GM23338 (cell line): Measurements from ENCODE around the gene MCC. TPM values are rescaled to one million over a fixed set of nuclear protein-coding genes. Genes with fewer than 3 reads are reported as not detected.

Source experiments
- ATAC-seq: fragments of 200-7000 bp; cut with Tn5 transposase; 3 replicates; pipeline ENCODE4 v1.9.1; 2020
- DNase-seq: peaks from one replicate; pipeline ENCODE4 v3.0.0-alpha.2; 2015; ENCODE audit warnings: low spot score
- H2AFZ ChIP-seq: fragments of 200-600 bp; sonication (generic); 2 replicates; pipeline ENCODE4 v1.8.0; 2016; ENCODE audit warnings: antibody characterized with exemption, mild to moderate bottlenecking, moderate library complexity
- H3F3A ChIP-seq: fragments of 200-600 bp; sonication (generic); replicated peaks from 2 replicates; pipeline ENCODE4 v1.8.0; 2017; ENCODE audit warnings: antibody characterized with exemption, mixed run types, low read depth
- H3K27ac ChIP-seq: fragments of 200-600 bp; sonication (generic); 2 replicates; pipeline ENCODE4 v1.6.1; 2016; ENCODE audit warnings: low read depth
- H3K27me3 ChIP-seq: fragments of 200-600 bp; sonication (generic); 2 replicates; pipeline ENCODE4 v1.8.0; 2016; ENCODE audit warnings: mild to moderate bottlenecking, mixed run types, moderate library complexity; ENCODE audit not compliant: insufficient read depth
- H3K36me3 ChIP-seq: fragments of 200-600 bp; sonication (generic); 2 replicates; pipeline ENCODE4 v1.8.0; 2016; ENCODE audit warnings: mild to moderate bottlenecking; ENCODE audit not compliant: insufficient read depth
- H3K4me1 ChIP-seq: fragments of 200-600 bp; sonication (generic); 2 replicates; pipeline ENCODE4 v1.8.0; 2016; ENCODE audit warnings: mild to moderate bottlenecking, moderate library complexity; ENCODE audit not compliant: insufficient read depth
- H3K4me2 ChIP-seq: fragments of 200-600 bp; sonication (generic); 2 replicates; pipeline ENCODE4 v1.7.1; 2017; ENCODE audit warnings: mixed run types
- H3K4me3 ChIP-seq: fragments of 200-600 bp; sonication (generic); 2 replicates; pipeline ENCODE4 v1.6.1; 2016; ENCODE audit warnings: mixed run types
- H3K79me2 ChIP-seq: fragments of 200-600 bp; sonication (generic); replicated peaks from 2 replicates; pipeline ENCODE4 v1.8.0; 2017; ENCODE audit warnings: mild to moderate bottlenecking; ENCODE audit not compliant: insufficient read depth
- H3K9me2 ChIP-seq: fragments of 200-600 bp; sonication (generic); 2 replicates; pipeline ENCODE4 v1.8.0; 2017; ENCODE audit not compliant: insufficient read depth
- H4K20me1 ChIP-seq: fragments of 200-600 bp; sonication (generic); replicated peaks from 2 replicates; pipeline ENCODE4 v1.8.0; 2017; ENCODE audit warnings: mild to moderate bottlenecking; ENCODE audit not compliant: insufficient read depth
- H3K27ac Mint-ChIP-seq: 2 replicates; pipeline ENCODE4 v1.8.0; 2020; ENCODE audit warnings: inconsistent platforms, mild to moderate bottlenecking, moderate library complexity, mixed read lengths
- H3K27me3 Mint-ChIP-seq: 3 replicates; pipeline ENCODE4 v1.8.0; 2022; ENCODE audit warnings: low read depth, mild to moderate bottlenecking, moderate library complexity, mixed read lengths, inconsistent platforms; ENCODE audit not compliant: insufficient read depth, poor library complexity
- H3K36me3 Mint-ChIP-seq: 3 replicates; pipeline ENCODE4 v1.8.0; 2021; ENCODE audit warnings: low read depth, mild to moderate bottlenecking, inconsistent platforms, moderate library complexity, mixed read lengths
- H3K4me1 Mint-ChIP-seq: 3 replicates; pipeline ENCODE4 v1.8.0; 2020; ENCODE audit warnings: mild to moderate bottlenecking, inconsistent platforms, mixed read lengths
- H3K4me3 Mint-ChIP-seq: 3 replicates; pipeline ENCODE4 v1.8.0; 2021; ENCODE audit warnings: moderate library complexity, mild to moderate bottlenecking, inconsistent platforms, mixed read lengths
- H3K9me3 Mint-ChIP-seq: 3 replicates; pipeline ENCODE4 v1.8.0; 2020; ENCODE audit warnings: moderate library complexity, mild to moderate bottlenecking, inconsistent platforms, mixed read lengths
- CTCF ChIP-seq, 2 experiments: fragments of 200-600 bp in 1 of 2; sonication (generic) in 1 of 2; conservative IDR thresholded peaks; 2 replicates each; pipeline versions ENCODE4 v1.5.1 to v1.6.1; 2016 to 2017; ENCODE audit warnings: antibody characterized with exemption in 2 of 2, low read depth in 2 of 2, mild to moderate bottlenecking in 2 of 2, moderate library complexity in 1 of 2
- EZH2phosphoT487 ChIP-seq: fragments of 200-600 bp; sonication (generic); IDR thresholded peaks from one replicate; pipeline ENCODE4 v1.8.1; 2018; ENCODE audit warnings: antibody characterized with exemption; ENCODE audit not compliant: unreplicated experiment
- JUNB ChIP-seq: IDR thresholded peaks from one replicate; pipeline ENCODE4 v1.6.1; 2016; ENCODE audit warnings: antibody characterized with exemption; ENCODE audit not compliant: unreplicated experiment
- POLR2AphosphoS5 ChIP-seq: IDR thresholded peaks from 2 replicates; pipeline ENCODE4 v1.6.1; 2016; ENCODE audit warnings: antibody characterized with exemption, low read depth
- REST ChIP-seq: IDR thresholded peaks from one replicate; pipeline ENCODE4 v1.6.1; 2018; ENCODE audit warnings: antibody characterized with exemption; ENCODE audit not compliant: unreplicated experiment
- ZNF331 ChIP-seq: fragments of 250-450 bp; sonication (Bioruptor Pico); IDR thresholded peaks from 2 replicates; pipeline ENCODE4 v1.5.0; 2020; ENCODE audit warnings: low read depth, mild to moderate bottlenecking, moderate library complexity
- polyA plus RNA-seq: library from polyadenylated mRNA; unstranded; fragments of >200 nt; fragmentation: Nextera tagmentation; extraction: Ambion mirVana; gene quantifications from 2 replicates; pipeline ENCODE4 v1.2.1, GENCODE V29; 2016
- total RNA-seq: library from RNA; depleted of rRNA; stranded (reverse); fragments of >200 nt; shearing (Covaris generic); gene quantifications from 2 replicates; pipeline ENCODE4 v1.2.3, GENCODE V29; 2014

Gene MCC
- total and polyA plus RNA-seq, 2 experiments from 2014 or later = 3.8 to 10.1 TPM

- no peaks in the 10 kb centered on the region for H3K9me3 Mint-ChIP-seq
- Histone ChIP-seq H3K4me2 (no peak overlapping the region), H3K4me3 (no peak overlapping the region), H3K9me2 (no peaks in the 10 kb centered on the region), H3K27ac (no peak overlapping the region), H3K27me3 (no peaks in the 10 kb centered on the region), H4K20me1 (no peaks in the 10 kb centered on the region), H3K79me2 (peaks cover 8% of the 10 kb centered on the region), H3F3A (no peaks in the 10 kb centered on the region), H3K4me1 (peaks cover 16% of the 10 kb centered on the region), H2AFZ (no peak overlapping the region), H3K36me3 (no peaks in the 10 kb centered on the region)
- H3K4me3 Mint-ChIP-seq = no peak overlapping the region
- peaks cover 25% of the 10 kb centered on the region; the same call in 2 of the 3 replicates for H3K36me3 Mint-ChIP-seq
- H3K27me3 Mint-ChIP-seq = no peaks in the 10 kb centered on the region
- DNase-seq (no peak), ATAC-seq (no peak)
- no peak overlapping the region for H3K27ac Mint-ChIP-seq
- no peak for TF ChIP-seq ZNF331
- no peak for TF ChIP-seq EZH2phosphoT487
- no peak for TF ChIP-seq REST
- TF ChIP-seq POLR2AphosphoS5 = no peak
- no peak for TF ChIP-seq JUNB
- H3K4me1 Mint-ChIP-seq = peaks cover 11% of the 10 kb centered on the region; the same call in 2 of the 3 replicates
These were observed 36.7 kb upstream of the MCC start for GRCh38 chr5:113524927-113525326.

GRCh38 chr5:113523168-113523567 is 34.9 kb upstream of the MCC start:
- H3K27ac ChIP-seq = no peak overlapping the region
- TF ChIP-seq ZNF331 = no peak
- Mint-ChIP-seq H3K27ac (no peak overlapping the region), H3K27me3 (no peaks in the 10 kb centered on the region), H3K4me3 (no peak overlapping the region), H3K4me1 (peaks cover 11% of the 10 kb centered on the region; the same call in 2 of the 3 replicates), H3K9me3 (no peaks in the 10 kb centered on the region), H3K36me3 (peaks cover 19% of the 10 kb centered on the region; the same call in 2 of the 3 replicates)
- no peaks in the 10 kb centered on the region for H3F3A ChIP-seq
- H4K20me1 ChIP-seq = no peaks in the 10 kb centered on the region
- H3K79me2 ChIP-seq = peaks cover 8% of the 10 kb centered on the region
- ATAC-seq = no peak
- H3K9me2 ChIP-seq = no peaks in the 10 kb centered on the region
- no peak overlapping the region for H2AFZ ChIP-seq
- H3K4me2 ChIP-seq = no peak overlapping the region
- H3K36me3 ChIP-seq = no peaks in the 10 kb centered on the region
- no peaks in the 10 kb centered on the region for H3K27me3 ChIP-seq
- H3K4me1 ChIP-seq = peaks cover 16% of the 10 kb centered on the region
- H3K4me3 ChIP-seq = no peak overlapping the region
- DNase-seq = no peak

- no peaks in the 10 kb centered on the region for H3K27me3 ChIP-seq
- H3K27ac ChIP-seq = no peak overlapping the region
- H3K9me2 ChIP-seq = no peaks in the 10 kb centered on the region
- H4K20me1 ChIP-seq = no peaks in the 10 kb centered on the region
- H3K27ac Mint-ChIP-seq = no peak overlapping the region
- H2AFZ ChIP-seq = no peak overlapping the region
- no peak overlapping the region for H3K4me2 ChIP-seq
- no peak overlapping the region for H3K4me3 Mint-ChIP-seq
- peaks cover 6% of the 10 kb centered on the region; the same call in 2 of the 3 replicates for H3K4me1 Mint-ChIP-seq
- no peaks in the 10 kb centered on the region for H3F3A ChIP-seq
- H3K27me3 Mint-ChIP-seq = no peaks in the 10 kb centered on the region
- H3K4me3 ChIP-seq = no peak overlapping the region
- no peak for DNase-seq
- peaks cover 8% of the 10 kb centered on the region for H3K79me2 ChIP-seq
- peaks cover 16% of the 10 kb centered on the region for H3K4me1 ChIP-seq
- H3K9me3 Mint-ChIP-seq = no peaks in the 10 kb centered on the region; the same call in 2 of the 3 replicates
- H3K36me3 Mint-ChIP-seq = peaks cover 27% of the 10 kb centered on the region; the same call in 2 of the 3 replicates
- H3K36me3 ChIP-seq = no peaks in the 10 kb centered on the region; the same call in 1 of the 2 replicates
- ATAC-seq = no peak
- TF ChIP-seq CTCF (conservative IDR thresholded peaks at IDR 0.05; ENCODE audit: low read depth in 2 of 2) (no peak), REST (no peak), POLR2AphosphoS5 (no peak)
These were observed 32.6 kb upstream of the MCC start for GRCh38 chr5:113520899-113521298.
